GM18511 (cell line): Measurements from ENCODE around the gene KIT.

Experiments
- ATAC-seq: cut with Tn5 transposase; IDR thresholded peaks from one replicate; pipeline ENCODE4 v1.9.1; 2021; ENCODE audit warnings: mild to moderate bottlenecking, moderate library complexity; ENCODE audit not compliant: unreplicated experiment

The KIT gene

GRCh38 chr4:54742636-54743399, 85.1 kb downstream of the KIT start:
- no peak for ATAC-seq

- ATAC-seq: no peak
Observed at GRCh38 chr4:54743562-54743961, 85.8 kb downstream of the KIT start.

GRCh38 chr4:54744487-54744886, 86.7 kb downstream of the KIT start:
- ATAC-seq: no peak

GRCh38 chr4:54745031-54745770, 87.4 kb downstream of the KIT start:
- no peak for ATAC-seq

GRCh38 chr4:54746218-54746617, 88.5 kb downstream of the KIT start:
- ATAC-seq: peak; percentile 88

- no peak for ATAC-seq
Observed at GRCh38 chr4:54750341-54750740, 92.6 kb downstream of the KIT start.

- no peak for ATAC-seq
Observed at GRCh38 chr4:54754394-54754793, 96.6 kb downstream of the KIT start.

- no peak for ATAC-seq
Observed at GRCh38 chr4:54764476-54764875, 106.7 kb downstream of the KIT start.

GRCh38 chr4:54767376-54767775, 109.6 kb downstream of the KIT start:
- no peak for ATAC-seq

GRCh38 chr4:54773022-54773421, 115.3 kb downstream of the KIT start:
- no peak for ATAC-seq

GRCh38 chr4:54779036-54779435, 121.3 kb downstream of the KIT start:
- ATAC-seq: no peak

GRCh38 chr4:54779476-54780148, 121.9 kb downstream of the KIT start:
- no peak for ATAC-seq

- no peak for ATAC-seq
Observed at GRCh38 chr4:54780149-54780495, 122.4 kb downstream of the KIT start.

- no peak for ATAC-seq
Observed at GRCh38 chr4:54781756-54782155, 124.0 kb downstream of the KIT start.

- no peak for ATAC-seq
Observed at GRCh38 chr4:54783402-54784110, 125.8 kb downstream of the KIT start.

GRCh38 chr4:54784161-54784671, 126.5 kb downstream of the KIT start:
- ATAC-seq: no peak
